NCI-H82 treated with DMSO at 0.1 percent for 48 hours (cell line): ENCODE results near the gene CNR2.
A peak's percentile ranks its signal among the peaks of the same experiment; 100 is the strongest.
"Not testable (repeated sequence)": the region's sequence is repeated elsewhere in the genome, so short reads cannot be mapped to it uniquely, and the experiment has no call there.

Experiments
- DNase-seq: peaks from one replicate; lab custom pipeline; 2025; ENCODE audit not compliant: unreplicated experiment; lab: John Stamatoyannopoulos, UW

CNR2 gene

GRCh38 chr1:23916209-23917131, 3.3 kb upstream of the CNR2 start:
- peak; percentile 82 for DNase-seq

- no peak for DNase-seq
Measured at GRCh38 chr1:23915466-23915865, 2.3 kb upstream of the CNR2 start.

GRCh38 chr1:23914921-23915320, 1.8 kb upstream of the CNR2 start:
- no peak for DNase-seq

- DNase-seq: no peak
Measured at GRCh38 chr1:23911921-23912320, 1.2 kb downstream of the CNR2 start.

GRCh38 chr1:23910553-23911246, 2.5 kb downstream of the CNR2 start:
- peak; percentile 46 for DNase-seq

GRCh38 chr1:23910144-23910543, 3.0 kb downstream of the CNR2 start:
- no peak for DNase-seq

GRCh38 chr1:23909412-23909811, 3.8 kb downstream of the CNR2 start:
- no peak for DNase-seq

GRCh38 chr1:23908453-23909341, 4.5 kb downstream of the CNR2 start:
- DNase-seq: no peak

GRCh38 chr1:23906731-23907130, 6.4 kb downstream of the CNR2 start:
- no peak for DNase-seq

- peak; percentile 45 for DNase-seq
Measured at GRCh38 chr1:23905461-23906025, 7.6 kb downstream of the CNR2 start.

GRCh38 chr1:23904748-23905357, 8.3 kb downstream of the CNR2 start:
- DNase-seq: no peak

GRCh38 chr1:23903754-23904153, 9.4 kb downstream of the CNR2 start:
- no peak for DNase-seq

- DNase-seq: no peak
Measured at GRCh38 chr1:23902321-23903278, 10.6 kb downstream of the CNR2 start.

GRCh38 chr1:23900017-23900416, 13.1 kb downstream of the CNR2 start:
- DNase-seq: not testable (repeated sequence)

GRCh38 chr1:23899070-23899469, 14.1 kb downstream of the CNR2 start:
- no peak for DNase-seq

- no peak for DNase-seq
Measured at GRCh38 chr1:23897083-23897482, 16.1 kb downstream of the CNR2 start.

- DNase-seq: no peak
Measured at GRCh38 chr1:23896491-23896890, 16.7 kb downstream of the CNR2 start.

- no peak for DNase-seq
Measured at GRCh38 chr1:23895993-23896392, 17.2 kb downstream of the CNR2 start.

GRCh38 chr1:23895082-23895481, 18.1 kb downstream of the CNR2 start:
- DNase-seq: no peak
